Retina (tissue), 1 donor: Measurements from ENCODE around the gene PRSS12.
A peak's percentile ranks its signal among the peaks of the same experiment; 100 is the strongest.
"Not testable (repeated sequence)": the region's sequence is repeated elsewhere in the genome, so short reads cannot be mapped to it uniquely, and the experiment has no call there.

ENCODE experiments used
- DNase-seq: peaks from one replicate; pipeline ENCODE4 v3.0.0-alpha.2; 2016

The PRSS12 gene

GRCh38 chr4:118352843-118353533 lies at the start of gene PRSS12:
Gene PRSS12, minus strand, starts transcription at chr4:118353003. Its CDS starts 283 bp downstream, at chr4:118352720.
- DNase-seq, result peak; percentile 91

- no peak for DNase-seq
Measured at GRCh38 chr4:118400356-118400755, 47.6 kb upstream of the PRSS12 start.

- not testable (repeated sequence) for DNase-seq
Measured at GRCh38 chr4:118399883-118400282, 47.1 kb upstream of the PRSS12 start.

DNA sequence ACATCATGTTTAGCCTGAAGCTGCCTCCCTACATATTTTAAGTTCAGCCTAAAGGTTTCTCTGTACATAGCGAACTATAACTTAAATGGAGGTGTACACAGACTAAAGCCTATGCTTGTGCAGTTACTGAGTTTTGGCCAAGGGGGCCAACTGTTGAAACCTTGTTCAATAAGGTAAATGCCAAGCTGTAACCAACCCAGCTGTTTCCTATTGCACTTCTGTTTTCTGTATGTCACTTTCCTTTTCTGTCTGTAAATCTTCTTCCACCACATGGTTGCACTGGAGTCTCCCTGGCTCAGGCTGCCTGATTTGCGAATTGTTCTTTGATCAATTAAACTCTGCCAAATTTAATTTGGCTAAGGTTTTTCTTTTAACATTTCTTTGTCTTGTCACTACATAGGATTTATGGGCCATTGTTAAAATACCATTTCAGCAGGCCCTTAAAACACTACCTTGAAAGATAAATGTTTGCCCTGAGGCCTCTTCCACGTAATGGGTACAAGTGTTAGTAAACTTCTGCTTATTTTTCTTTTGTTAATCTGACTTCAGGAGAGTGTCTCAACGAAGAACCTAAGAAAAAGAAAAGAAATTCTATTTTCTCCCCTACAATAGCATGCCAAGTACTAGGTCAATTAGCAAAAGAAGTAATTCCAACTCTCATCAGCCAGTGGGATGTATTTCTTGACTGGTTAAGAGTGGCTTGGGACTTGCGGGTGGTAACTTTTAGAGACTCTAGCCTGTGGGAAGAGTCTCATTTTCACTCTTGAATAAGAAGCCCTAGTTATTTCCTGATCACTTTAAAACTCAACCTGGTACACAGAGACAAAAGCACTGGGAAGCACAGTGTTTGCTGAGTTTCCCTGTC lies 45.7 kb upstream of the PRSS12 start:
- no peak for DNase-seq

DNA sequence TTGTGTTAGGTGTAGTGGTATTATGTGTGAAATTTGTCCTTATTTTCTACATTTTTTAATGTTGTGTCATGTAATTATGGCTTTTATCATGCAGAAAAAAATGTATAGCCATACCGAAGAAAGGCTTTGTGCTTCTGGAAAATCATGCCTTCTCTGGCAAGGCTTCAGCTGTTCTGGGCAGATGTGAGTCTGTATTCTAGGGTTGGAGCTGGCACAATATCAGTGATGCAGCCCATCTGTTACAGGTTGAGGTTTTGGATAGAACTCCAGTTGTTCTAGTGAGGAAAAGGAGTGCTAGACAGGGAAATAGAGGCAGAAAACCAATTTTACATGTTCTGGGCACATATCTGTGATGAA lies 44.8 kb upstream of the PRSS12 start:
- DNase-seq, result no peak

- DNase-seq, result no peak
Measured at GRCh38 chr4:118396881-118397622, 44.2 kb upstream of the PRSS12 start.

DNA sequence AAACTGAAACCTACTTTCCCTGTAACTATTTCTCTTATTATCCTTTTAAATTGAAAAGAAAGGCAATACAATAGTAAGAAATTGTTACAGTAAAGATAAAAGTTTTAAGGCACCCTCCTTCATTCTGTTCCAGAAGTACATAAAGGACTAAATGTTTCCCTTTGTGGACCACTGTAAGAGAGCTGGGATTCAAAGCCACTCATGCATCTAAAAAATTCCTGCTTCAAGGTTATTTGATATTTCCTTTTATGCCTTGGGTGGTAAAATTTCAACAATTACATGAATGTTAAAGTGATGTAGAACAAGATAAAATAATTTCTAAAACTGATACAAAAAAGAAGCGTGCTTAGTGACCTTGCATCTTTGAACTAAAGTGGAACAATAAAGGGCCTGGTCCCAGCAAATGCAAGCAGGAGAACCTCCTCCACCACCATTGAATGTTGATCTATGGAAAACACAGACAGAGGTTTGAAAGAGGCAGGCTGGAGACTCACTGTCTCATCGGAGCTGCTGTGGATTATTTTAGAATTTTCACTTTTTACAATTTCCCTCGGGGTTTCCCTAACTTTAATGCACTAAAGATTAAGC lies 42.3 kb upstream of the PRSS12 start:
- no peak for DNase-seq

GRCh38 chr4:118392509-118392908 lies 39.7 kb upstream of the PRSS12 start:
- DNase-seq, result not testable (repeated sequence)

- DNase-seq, result no peak
Measured at GRCh38 chr4:118390121-118390520, 37.3 kb upstream of the PRSS12 start.

DNA sequence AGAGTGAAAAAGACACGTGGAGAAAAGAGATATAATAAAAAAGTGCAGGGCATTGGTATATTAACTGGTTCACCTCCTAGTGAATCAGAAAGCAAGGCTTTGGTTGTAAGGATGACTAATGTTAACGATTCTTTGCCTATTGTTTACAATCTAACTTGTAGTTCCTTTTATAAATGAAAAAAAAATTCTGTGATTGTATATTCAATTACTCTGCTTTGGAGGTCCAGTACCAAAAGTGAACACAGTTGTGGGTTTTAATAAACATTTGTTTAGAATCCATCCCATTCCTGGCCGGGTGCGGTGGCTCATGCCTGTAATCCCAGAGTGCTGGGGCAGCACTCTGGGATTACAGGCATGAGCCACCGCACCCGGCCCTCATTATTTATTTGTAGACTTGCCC lies 36.9 kb upstream of the PRSS12 start:
- no peak for DNase-seq

DNA sequence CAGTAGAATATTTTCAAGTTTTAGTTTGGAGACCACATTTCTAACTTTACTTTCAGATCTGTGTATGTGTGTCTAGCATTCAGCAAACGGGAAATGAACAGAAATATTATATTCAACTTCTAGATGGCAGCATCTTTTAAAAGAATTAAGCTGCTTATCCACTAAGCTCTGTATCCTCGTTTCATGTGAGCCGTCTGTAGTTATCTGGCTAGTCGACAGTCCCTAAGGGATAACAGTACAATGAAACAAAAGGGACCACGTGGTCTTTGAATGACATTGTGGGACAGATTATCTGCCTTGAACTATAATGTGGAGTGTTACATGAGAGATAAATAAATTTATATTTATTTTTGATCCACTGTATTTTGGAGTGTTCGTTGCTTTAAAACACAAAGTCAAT lies 35.8 kb upstream of the PRSS12 start:
- no peak for DNase-seq

- DNase-seq, result no peak
Measured at GRCh38 chr4:118381902-118382301, 29.1 kb upstream of the PRSS12 start.

GRCh38 chr4:118373614-118374255 lies 20.9 kb upstream of the PRSS12 start:
- DNase-seq, result no peak

DNA sequence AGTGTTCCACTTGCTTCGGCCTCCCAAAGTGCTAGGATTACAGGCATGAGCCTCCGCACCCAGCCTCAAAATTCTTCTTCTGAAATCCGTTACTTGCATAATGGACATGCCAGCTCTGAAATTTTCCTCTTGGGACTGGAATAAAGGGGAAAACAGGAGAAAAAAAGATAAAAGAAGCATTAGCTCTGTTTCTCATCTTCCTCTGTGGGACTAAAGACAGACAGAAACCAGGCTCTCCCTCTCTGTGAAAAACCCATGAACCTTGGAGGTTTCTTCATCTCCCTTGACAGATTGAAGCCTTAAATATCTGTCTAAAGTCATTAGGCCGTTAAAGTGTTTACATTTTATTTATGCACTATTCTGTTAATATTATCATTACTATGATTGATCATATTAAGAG lies 19.4 kb upstream of the PRSS12 start:
- DNase-seq, result no peak

DNA sequence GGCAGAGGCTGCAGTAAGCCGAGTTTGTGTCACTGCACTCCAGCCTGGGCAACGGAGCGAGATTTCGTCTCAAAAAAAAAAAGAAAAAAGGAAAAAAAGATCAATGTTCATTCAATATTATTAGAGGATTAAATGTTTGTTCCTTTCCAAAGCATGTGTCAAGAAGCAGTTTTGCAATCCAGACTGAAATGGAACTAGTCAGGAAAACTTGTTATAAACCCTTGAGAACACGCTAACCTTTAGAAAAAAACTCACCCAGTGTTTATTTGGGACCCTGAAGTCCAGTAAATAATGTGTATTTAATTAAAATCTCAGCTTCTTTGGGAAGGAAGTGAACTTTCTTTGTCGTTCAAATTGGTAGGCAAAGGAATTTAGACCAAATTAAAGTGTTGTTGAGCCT lies 16.4 kb upstream of the PRSS12 start:
- DNase-seq, result no peak

GRCh38 chr4:118367872-118368271 lies 15.1 kb upstream of the PRSS12 start:
- DNase-seq, result no peak

- no peak for DNase-seq
Measured at GRCh38 chr4:118367361-118367760, 14.6 kb upstream of the PRSS12 start.

- DNase-seq, result no peak
Measured at GRCh38 chr4:118363166-118363565, 10.4 kb upstream of the PRSS12 start.

DNA sequence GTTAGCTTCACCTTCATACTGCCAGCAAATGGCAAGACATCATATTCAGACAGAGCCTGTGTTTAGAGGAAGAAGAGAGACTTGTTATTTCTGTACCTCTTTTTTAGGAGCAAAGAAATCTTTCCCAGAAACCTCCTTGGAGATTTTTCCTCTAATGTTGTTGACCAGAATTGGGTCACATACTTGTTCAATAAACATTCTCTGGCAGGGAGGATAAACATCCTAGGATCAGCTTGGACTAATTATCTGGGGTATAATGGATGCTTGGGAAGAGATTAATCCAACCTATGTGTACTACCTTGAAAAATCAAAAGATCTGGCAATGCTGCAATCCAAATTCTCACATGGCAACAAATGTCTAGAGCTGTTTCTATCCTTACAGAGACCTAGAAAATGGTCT lies 8.4 kb upstream of the PRSS12 start:
- no peak for DNase-seq

DNA sequence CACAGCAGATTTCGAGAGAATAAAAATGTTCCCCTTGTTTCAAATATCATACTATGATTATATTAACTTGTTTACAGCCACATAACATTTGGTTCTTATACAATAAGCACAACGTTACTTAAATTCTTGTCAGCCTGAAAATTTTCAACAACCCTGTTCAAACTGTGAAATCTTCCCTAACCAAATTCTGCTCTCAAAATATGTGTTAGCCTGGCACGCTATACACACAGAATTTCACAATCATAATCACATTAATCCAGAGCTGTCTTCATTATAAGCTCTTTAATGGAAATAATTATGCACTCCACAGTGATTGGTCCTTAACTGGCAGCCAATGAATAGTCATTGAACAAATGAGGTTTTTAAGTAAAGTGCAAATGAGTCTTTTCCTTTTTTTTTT lies 7.3 kb upstream of the PRSS12 start:
- DNase-seq, result no peak

DNA sequence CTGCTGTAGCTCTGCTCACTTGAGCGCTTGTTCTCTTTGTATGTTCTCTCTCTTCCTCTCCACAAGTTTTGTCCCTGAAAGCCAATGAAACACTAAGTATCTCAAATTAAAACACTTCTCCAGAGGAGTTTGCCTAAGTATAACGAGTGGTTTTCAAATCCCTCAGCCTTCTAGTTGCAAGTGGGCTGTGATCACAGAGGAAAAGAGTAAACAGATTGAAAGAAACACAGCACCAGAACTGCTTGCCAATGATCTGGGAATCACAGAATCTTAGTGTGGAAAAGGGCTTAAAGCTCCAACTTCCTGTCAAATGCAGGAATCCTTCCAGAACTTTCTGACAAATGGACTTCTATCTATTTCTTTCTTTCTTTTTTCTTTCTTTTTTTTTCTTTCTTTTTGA lies 4.8 kb upstream of the PRSS12 start:
- DNase-seq, result no peak

- DNase-seq, result no peak
Measured at GRCh38 chr4:118356731-118357130, 3.9 kb upstream of the PRSS12 start.

DNA sequence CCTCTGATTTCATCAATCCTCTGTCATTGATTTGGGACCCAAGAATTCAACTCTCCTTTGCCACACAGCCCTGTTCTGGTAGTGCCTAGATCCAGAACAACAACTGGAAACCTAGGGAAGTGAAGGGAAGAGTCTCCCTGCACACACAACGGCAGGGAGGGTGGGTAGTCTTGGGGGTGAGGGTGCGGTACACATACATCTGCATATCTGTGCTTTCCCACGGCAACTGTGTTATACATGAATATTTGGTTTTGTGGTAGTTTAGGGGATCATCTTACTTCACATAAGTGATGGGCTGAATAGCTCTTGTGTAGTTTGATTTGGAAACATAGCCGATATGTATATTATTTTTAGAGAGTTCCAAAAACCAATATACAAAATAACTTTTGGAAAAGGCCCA lies 3.3 kb upstream of the PRSS12 start:
- no peak for DNase-seq
